HL-60 (cell line): ENCODE data around the gene GMDS.

Source experiments
- DNase-seq, 2 experiments: peaks; one replicate each; pipeline ENCODE4 v3.0.0-alpha.2; 2010 to 2020; ENCODE audit warnings: low read depth in 1 of 2, low spot score in 1 of 2
- H3K27ac ChIP-seq: fragments of 250-450 bp; sonication (Bioruptor Pico); replicated peaks from 2 replicates; pipeline ENCODE4 v1.5.1; 2020; ENCODE audit warnings: mild to moderate bottlenecking, moderate library complexity
- H3K27me3 ChIP-seq: fragments of 250-450 bp; sonication (Bioruptor Pico); 2 replicates; pipeline ENCODE4 v1.5.1; 2021; ENCODE audit warnings: mild to moderate bottlenecking, moderate library complexity; ENCODE audit not compliant: insufficient read depth, poor library complexity, severe bottlenecking
- H3K4me3 ChIP-seq: replicated peaks from 2 replicates; pipeline ENCODE4 v1.5.1; 2011; ENCODE audit warnings: mild to moderate bottlenecking, control low read depth, low read length; ENCODE audit not compliant: insufficient read depth
- CTCF ChIP-seq: IDR thresholded peaks from one replicate; pipeline ENCODE4 v1.5.1; 2011; ENCODE audit warnings: low read length, control low read depth, inconsistent platforms; ENCODE audit not compliant: insufficient read depth
- GABPA ChIP-seq: IDR thresholded peaks from 2 replicates; pipeline ENCODE4 v1.6.1; 2012; ENCODE audit warnings: low read depth
- POLR2AphosphoS5 ChIP-seq: IDR thresholded peaks from 2 replicates; pipeline ENCODE4 v1.6.1; 2012; ENCODE audit warnings: low read depth
- REST ChIP-seq: IDR thresholded peaks from 2 replicates; pipeline ENCODE4 v1.6.1; 2012; ENCODE audit warnings: low read depth; ENCODE audit not compliant: insufficient replicate concordance
- SPI1 ChIP-seq: IDR thresholded peaks from 2 replicates; pipeline ENCODE4 v1.6.1; 2012; ENCODE audit warnings: low read depth, mild to moderate bottlenecking, borderline replicate concordance

Gene GMDS

GRCh38 chr6:2168480-2168879, 76.9 kb downstream of the GMDS start:
- DNase-seq = no peak
- no peak for TF ChIP-seq REST
- no peak for TF ChIP-seq POLR2AphosphoS5
- no peak for TF ChIP-seq GABPA
- no peak for TF ChIP-seq SPI1
- TF ChIP-seq CTCF = no peak
- Histone ChIP-seq H3K27me3 (no peaks in the 10 kb centered on the region), H3K27ac (no peak overlapping the region), H3K4me3 (no peak overlapping the region)

GRCh38 chr6:2166717-2167116, 78.7 kb downstream of the GMDS start:
- no peak for DNase-seq
- H3K4me3 ChIP-seq = no peak overlapping the region
- no peak overlapping the region for H3K27ac ChIP-seq
- no peak for TF ChIP-seq GABPA
- TF ChIP-seq SPI1 = no peak
- TF ChIP-seq REST = no peak
- no peak for TF ChIP-seq CTCF
- TF ChIP-seq POLR2AphosphoS5 = no peak
- no peaks in the 10 kb centered on the region for H3K27me3 ChIP-seq

- H3K27me3 ChIP-seq = no peaks in the 10 kb centered on the region
- DNase-seq = no peak
- H3K27ac ChIP-seq = no peak overlapping the region
- no peak overlapping the region for H3K4me3 ChIP-seq
- TF ChIP-seq POLR2AphosphoS5 (no peak), GABPA (no peak), CTCF (no peak), REST (no peak), SPI1 (no peak)
Measured at GRCh38 chr6:2165286-2165685, 80.1 kb downstream of the GMDS start.
